Coronary artery (tissue), 2 donors: ENCODE data around the gene TFCP2L1.

Source experiments
- DNase-seq: peaks from one replicate; pipeline ENCODE4 v3.0.0-alpha.2; 2017; ENCODE audit warnings: low spot score
- H3K27ac ChIP-seq, 2 donors: fragments of 200-600 bp; sonication (generic); one replicate each; pipeline ENCODE4 v1.5.1; 2016 to 2019
- H3K4me3 ChIP-seq: fragments of 200-600 bp; sonication (generic); 2 replicates; pipeline ENCODE4 v1.5.1; 2016; ENCODE audit warnings: mild to moderate bottlenecking, moderate library complexity
- TF ChIP-seq, protein P1 (sequence below): fragments of 200-600 bp; sonication (generic); IDR thresholded peaks from one replicate; pipeline ENCODE4 v1.5.1; 2019; ENCODE audit warnings: antibody characterized with exemption

Gene TFCP2L1

DNA sequence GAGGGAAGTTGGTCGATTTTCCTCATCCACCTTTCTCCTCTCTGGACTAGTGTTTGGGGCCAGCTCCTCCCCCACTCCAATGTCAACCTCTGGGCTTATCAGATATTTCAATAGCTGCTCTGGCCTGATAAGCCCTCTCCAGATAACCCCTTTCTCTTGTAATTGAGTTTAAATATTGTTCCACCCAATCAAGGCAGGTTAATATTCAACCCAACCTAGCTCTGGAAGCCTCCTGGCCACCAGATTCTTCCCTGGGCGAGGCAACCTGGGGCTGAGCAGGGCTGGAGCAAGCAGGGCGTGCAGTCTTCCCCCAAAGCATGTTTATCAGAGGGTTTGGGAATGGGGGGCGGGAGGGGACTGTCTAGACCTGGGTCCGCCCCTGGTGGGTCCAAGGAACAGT, 73.8 kb downstream of the TFCP2L1 start:
- no peak for DNase-seq

DNA sequence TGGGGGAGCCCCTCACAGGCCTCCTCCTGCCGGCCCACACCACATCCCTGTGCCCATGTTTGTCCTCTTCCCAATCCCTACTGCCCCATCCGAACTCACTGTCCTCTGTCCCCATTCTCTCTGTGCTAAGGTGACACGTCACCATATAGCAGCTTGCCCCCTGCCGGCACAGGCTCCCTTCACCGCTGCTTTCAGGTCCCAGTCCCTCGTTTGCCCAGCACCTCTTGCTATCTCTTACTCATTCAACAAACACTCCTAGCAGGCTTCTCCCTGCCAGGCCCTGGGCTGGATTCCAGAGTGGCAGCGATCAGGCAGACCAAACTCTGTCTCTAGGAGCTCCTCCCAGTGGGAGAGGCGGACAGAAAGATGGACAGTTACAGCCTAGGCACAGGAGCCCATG, 74.3 kb downstream of the TFCP2L1 start:
- DNase-seq, result no peak
- no peak overlapping the region for H3K4me3 ChIP-seq
- no peak overlapping the region for H3K27ac ChIP-seq
- TF ChIP-seq, protein P1, sequence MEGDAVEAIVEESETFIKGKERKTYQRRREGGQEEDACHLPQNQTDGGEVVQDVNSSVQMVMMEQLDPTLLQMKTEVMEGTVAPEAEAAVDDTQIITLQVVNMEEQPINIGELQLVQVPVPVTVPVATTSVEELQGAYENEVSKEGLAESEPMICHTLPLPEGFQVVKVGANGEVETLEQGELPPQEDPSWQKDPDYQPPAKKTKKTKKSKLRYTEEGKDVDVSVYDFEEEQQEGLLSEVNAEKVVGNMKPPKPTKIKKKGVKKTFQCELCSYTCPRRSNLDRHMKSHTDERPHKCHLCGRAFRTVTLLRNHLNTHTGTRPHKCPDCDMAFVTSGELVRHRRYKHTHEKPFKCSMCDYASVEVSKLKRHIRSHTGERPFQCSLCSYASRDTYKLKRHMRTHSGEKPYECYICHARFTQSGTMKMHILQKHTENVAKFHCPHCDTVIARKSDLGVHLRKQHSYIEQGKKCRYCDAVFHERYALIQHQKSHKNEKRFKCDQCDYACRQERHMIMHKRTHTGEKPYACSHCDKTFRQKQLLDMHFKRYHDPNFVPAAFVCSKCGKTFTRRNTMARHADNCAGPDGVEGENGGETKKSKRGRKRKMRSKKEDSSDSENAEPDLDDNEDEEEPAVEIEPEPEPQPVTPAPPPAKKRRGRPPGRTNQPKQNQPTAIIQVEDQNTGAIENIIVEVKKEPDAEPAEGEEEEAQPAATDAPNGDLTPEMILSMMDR, result no peak

More for the DNA sequence above, 73.8 kb downstream of the TFCP2L1 start:
- no peak overlapping the region for H3K4me3 ChIP-seq
- H3K27ac ChIP-seq, result no peak overlapping the region
- TF ChIP-seq, protein P1, result no peak

DNA sequence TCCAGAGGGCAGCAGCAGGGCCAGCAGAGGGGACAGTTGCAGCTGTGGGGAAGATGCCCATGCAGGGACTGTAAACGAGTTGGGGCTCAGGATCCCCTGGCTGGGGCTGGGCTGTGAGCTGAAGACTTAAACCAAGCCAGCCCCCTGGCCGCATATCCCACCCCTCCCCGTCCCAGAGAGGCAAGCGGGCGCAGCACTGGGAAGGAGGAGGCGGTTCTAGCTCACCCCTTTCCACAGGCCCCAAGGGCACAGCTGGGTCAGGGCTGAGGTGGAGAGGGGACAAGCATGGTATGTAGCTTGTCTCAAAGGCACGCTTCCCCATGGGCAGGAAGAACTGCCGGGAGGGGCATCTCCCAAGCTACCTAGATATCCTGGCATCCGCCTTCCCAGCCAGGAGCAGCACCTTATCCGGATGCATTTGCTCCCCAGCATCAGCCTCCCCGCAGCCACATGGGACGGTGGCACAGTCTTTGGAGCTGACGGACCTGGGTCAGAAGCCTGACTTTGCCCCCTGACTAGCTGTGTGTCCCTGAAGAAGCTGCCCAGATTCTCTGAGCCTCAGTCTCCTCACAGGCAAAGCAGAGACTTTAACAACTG, 75.9 kb downstream of the TFCP2L1 start:
- no peak overlapping the region for H3K27ac ChIP-seq
- DNase-seq, result no peak
- H3K4me3 ChIP-seq, result no peak overlapping the region
- TF ChIP-seq, protein P1, result no peak

DNA sequence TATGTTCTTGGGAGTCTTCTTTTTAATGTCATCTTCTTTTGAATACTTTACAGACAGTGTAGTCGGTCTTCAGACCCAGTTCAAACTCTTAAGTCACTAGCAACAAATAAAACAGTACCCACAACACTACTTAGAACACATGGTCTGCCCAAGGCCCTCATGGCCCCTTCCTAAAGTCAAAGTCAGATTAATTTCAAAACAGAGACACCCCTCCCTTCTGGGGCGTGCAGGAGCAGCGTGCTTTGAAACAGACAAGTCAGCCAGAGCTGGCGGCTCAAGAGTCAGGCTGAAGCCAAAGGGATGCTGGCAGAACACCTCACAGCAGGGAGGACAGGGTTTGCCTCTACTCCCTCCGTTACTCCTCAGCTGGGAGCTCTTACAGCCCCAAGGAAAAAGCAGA, 77.5 kb downstream of the TFCP2L1 start:
- TF ChIP-seq, protein P1, result no peak
- no peak for DNase-seq
- Histone ChIP-seq H3K4me3 (no peak overlapping the region), H3K27ac (no peak overlapping the region)

DNA sequence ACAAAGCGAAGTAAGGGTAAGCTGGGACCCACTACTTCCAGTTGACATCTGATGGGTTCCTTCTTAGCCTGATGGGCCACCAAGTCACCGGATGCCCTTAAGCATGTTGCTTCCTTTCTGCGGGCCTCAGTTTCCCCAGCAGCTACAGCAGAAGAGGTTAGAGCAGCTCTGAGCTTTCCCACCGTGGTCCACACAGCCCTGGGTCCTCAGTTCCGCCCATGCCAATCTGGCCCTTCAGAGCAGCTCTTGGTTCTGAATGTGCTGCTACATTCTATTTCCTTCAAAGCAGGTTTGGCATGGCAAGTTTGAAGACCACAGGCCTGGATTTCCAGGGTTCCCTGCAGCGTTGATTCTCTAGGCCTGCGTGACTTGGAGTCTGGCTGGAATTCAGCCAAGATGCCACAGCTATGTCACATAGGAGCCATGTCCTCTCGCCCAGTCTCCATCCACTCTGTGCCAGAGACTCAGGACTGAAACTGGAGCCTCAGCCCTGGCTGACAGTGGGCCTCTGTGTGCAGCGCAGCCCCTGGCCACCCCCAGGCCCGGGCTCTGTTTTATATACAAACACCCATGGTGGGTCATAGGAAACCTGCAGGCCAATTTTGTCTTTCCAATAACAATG, 79.6 kb downstream of the TFCP2L1 start:
- DNase-seq, result no peak
- Histone ChIP-seq H3K4me3 (no peak overlapping the region), H3K27ac (no peak overlapping the region)
- TF ChIP-seq, protein P1, result no peak

DNA sequence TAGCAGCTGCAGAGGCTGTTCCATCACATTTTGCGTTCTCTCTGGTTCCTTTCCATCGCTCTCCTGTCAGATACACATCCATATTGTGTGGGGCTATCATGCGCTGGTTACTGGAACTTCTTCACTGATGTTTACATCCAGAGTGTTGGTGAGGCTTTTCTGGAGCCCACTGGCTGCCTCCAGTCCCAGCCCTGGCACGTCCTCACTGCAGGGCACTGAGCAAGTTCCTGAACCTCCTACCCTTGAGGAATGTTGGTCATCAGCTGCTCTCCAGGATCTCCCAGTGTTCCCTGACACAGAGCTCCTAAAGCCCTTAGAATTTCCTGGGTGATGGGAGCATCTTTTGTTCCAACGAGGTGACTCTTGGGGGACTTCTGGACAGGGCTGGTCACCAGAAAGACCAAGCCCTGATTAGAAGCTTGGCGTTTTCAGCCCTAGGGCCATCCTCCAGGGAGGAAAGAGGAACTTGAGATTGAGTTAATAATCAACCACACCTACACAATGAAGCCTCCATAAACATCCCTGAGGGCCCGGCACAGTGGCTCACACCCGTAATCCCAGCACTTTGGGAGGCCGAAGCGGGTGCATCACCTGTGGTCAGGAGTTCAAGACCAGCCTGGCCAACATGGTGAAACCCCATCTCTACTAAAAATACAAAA, 81.3 kb downstream of the TFCP2L1 start:
- H3K27ac ChIP-seq, result no peak overlapping the region
- no peak for DNase-seq

More for the DNA sequence above, 81.3 kb downstream of the TFCP2L1 start:
- no peak overlapping the region for H3K4me3 ChIP-seq
- TF ChIP-seq, protein P1, result no peak
